Lower leg skin (tissue), 4 donors: ENCODE measurements around the gene SESN1. TPM values are rescaled to one million over a fixed set of nuclear protein-coding genes. Genes with fewer than 3 reads are reported as not detected.

Source experiments
- DNase-seq, 2 donors: peaks; one replicate each; pipeline ENCODE4 v3.0.0-alpha.2; 2019; ENCODE audit warnings: low spot score in 2 of 2
- H3K4me3 ChIP-seq: fragments of 200-600 bp; sonication (generic); 2 replicates; pipeline ENCODE4 v1.5.1; 2017; ENCODE audit warnings: mild to moderate bottlenecking, low read depth; ENCODE audit not compliant: poor library complexity, severe bottlenecking
- CTCF ChIP-seq, 3 donors: fragments of 450-650 bp; IDR thresholded peaks; one replicate each; pipeline ENCODE4 v1.5.1; 2016; ENCODE audit warnings: antibody characterized with exemption in 3 of 3, mild to moderate bottlenecking in 3 of 3, moderate library complexity in 2 of 3
- POLR2A ChIP-seq, 2 donors: fragments of 450-650 bp; IDR thresholded peaks; one replicate each; pipeline ENCODE4 v1.6.1; 2016 to 2017; ENCODE audit warnings: antibody characterized with exemption in 2 of 2, mild to moderate bottlenecking in 1 of 2, moderate library complexity in 1 of 2
- WGBS, 2 donors: methylation state at CpG; one replicate each; pipeline ENCODE4 v1.1.5; 2018; 5-methylcytosine and 5-hydroxymethylcytosine counted together
- intact Hi-C: fragments of 100-400 bp; cut with DNase I; formaldehyde crosslinking; loops from one replicate; pipeline ENCODE4 v1.15.0; 2023; ENCODE audit warnings: low total_unique reads
- total RNA-seq, 4 donors: library from RNA; depleted of rRNA; stranded (reverse); fragments of >200 nt; gene quantifications; one replicate each; pipeline ENCODE4 v1.1.0, GENCODE V29; 2016

The SESN1 gene
- total RNA-seq, 4 donors from 2014 or later: 47.9 to 165 (median 110) TPM

GRCh38 chr6:109001291-109001894 is 93.3 kb downstream of the SESN1 start:
- H3K4me3 ChIP-seq: no peak overlapping the region
- 77 to 81% methylated on average over 7 of the region's 7 CpGs for WGBS, 2 donors
- TF ChIP-seq POLR2A (IDR thresholded peaks at IDR 0.05) (no peak), CTCF (IDR thresholded peaks at IDR 0.05) (no peak)
- DNase-seq: no peak
- intact Hi-C loops: no loop called here

- no peak overlapping the region for H3K4me3 ChIP-seq
- intact Hi-C loops: no loop called here
- WGBS, 2 donors: 92 to 95% methylated on average over 2 of the region's 2 CpGs
- no peak for DNase-seq
- TF ChIP-seq POLR2A (IDR thresholded peaks at IDR 0.05) (no peak), CTCF (IDR thresholded peaks at IDR 0.05) (no peak)
These were observed 94.4 kb downstream of the SESN1 start for GRCh38 chr6:109000289-109000688.

GRCh38 chr6:108999428-108999827 is 95.2 kb downstream of the SESN1 start:
- H3K4me3 ChIP-seq: no peak overlapping the region
- DNase-seq: no peak
- intact Hi-C loops: no loop called here
- WGBS, 2 donors: 91 to 93% methylated on average over 5 of the region's 5 CpGs
- TF ChIP-seq CTCF (IDR thresholded peaks at IDR 0.05) (no peak), POLR2A (IDR thresholded peaks at IDR 0.05) (no peak)

- no peak for TF ChIP-seq CTCF (IDR thresholded peaks at IDR 0.05)
- TF ChIP-seq POLR2A (IDR thresholded peaks at IDR 0.05): no peak
- 67 to 69% methylated on average over 3 of the region's 3 CpGs for WGBS, 2 donors
- intact Hi-C loops: no loop called here
- no peak for DNase-seq
- H3K4me3 ChIP-seq: no peak overlapping the region
These were observed 96.2 kb downstream of the SESN1 start for GRCh38 chr6:108998485-108998884.

GRCh38 chr6:108996208-108996607 is 98.4 kb downstream of the SESN1 start:
- WGBS, 2 donors: 94 to 97% methylated on average over 1 of the region's 1 CpG
- intact Hi-C loops: no loop called here

More at GRCh38 chr6:108996208-108996607, 98.4 kb downstream of the SESN1 start:
- TF ChIP-seq CTCF (IDR thresholded peaks at IDR 0.05): no peak
- TF ChIP-seq POLR2A (IDR thresholded peaks at IDR 0.05): no peak
- no peak overlapping the region for H3K4me3 ChIP-seq
- DNase-seq: no peak
